Ovary (tissue), 9 donors: Measurements from ENCODE around the gene DGAT2L6. TPM values are rescaled to one million over a fixed set of nuclear protein-coding genes. Genes with fewer than 3 reads are reported as not detected.
A peak's percentile ranks its signal among the peaks of the same experiment; 100 is the strongest.
"Not testable (repeated sequence)": the region's sequence is repeated elsewhere in the genome, so short reads cannot be mapped to it uniquely, and the experiment has no call there.

Experiments
- DNase-seq, 5 donors: peaks; one replicate each; pipeline ENCODE4 v3.0.0-alpha.2; 2019 to 2020
- H3K27ac ChIP-seq, 2 donors: fragments of 200-600 bp; one replicate each; pipeline versions ENCODE4 v1.5.1 to v1.8.0; 2019 to 2022
- H3K27me3 ChIP-seq: fragments of 200-600 bp; one replicate; pipeline ENCODE4 v1.8.0; 2022
- H3K36me3 ChIP-seq: fragments of 200-600 bp; sonication (generic); one replicate; pipeline ENCODE4 v1.5.1; 2019
- H3K4me1 ChIP-seq: one replicate; pipeline ENCODE4 v1.8.1; 2013; ENCODE audit warnings: mild to moderate bottlenecking, moderate library complexity; ENCODE audit not compliant: insufficient read depth
- H3K4me3 ChIP-seq: fragments of 200-600 bp; sonication (generic); one replicate; pipeline ENCODE4 v1.5.1; 2017
- H3K9me3 ChIP-seq, 2 donors: fragments of 200-600 bp in 1 of 2; sonication (generic) in 1 of 2; one replicate each; pipeline versions ENCODE4 v1.5.1 to v1.8.1; 2013 to 2019; ENCODE audit warnings: mild to moderate bottlenecking in 1 of 2, moderate library complexity in 1 of 2
- EP300 ChIP-seq: sonication (generic); formaldehyde crosslinking; IDR thresholded peaks from one replicate; pipeline ENCODE4 v1.6.1; 2017; ENCODE audit warnings: antibody characterized with exemption
- POLR2A ChIP-seq: fragments of 450-650 bp; IDR thresholded peaks from one replicate; pipeline ENCODE4 v1.6.1; 2017; ENCODE audit warnings: antibody characterized with exemption, mild to moderate bottlenecking, moderate library complexity
- WGBS, 3 donors: extraction: QIAGEN DNeasy Blood & Tissue Kit in 1 of 3; methylation state at CpG; one replicate each; pipeline versions ENCODE4 v1.1.5 to v1.1.7; 2013 to 2017; 5-methylcytosine and 5-hydroxymethylcytosine counted together
- intact Hi-C, 4 donors: fragments of 100-400 bp; cut with DNase I; formaldehyde crosslinking; loops; one replicate each; pipeline versions ENCODE4 v1.11.0 to v1.15.1; 2022 to 2023
- polyA plus RNA-seq, 2 donors: library from polyadenylated mRNA; stranded (reverse); fragments of 200-250 nt in 1 of 2; fragments of 350-450 nt in 1 of 2; fragmentation: Illumina TruSeq in 1 of 2; extraction: RNeasy Lipid Tissue Mini Kit (QIAGEN cat#74804) in 1 of 2; gene quantifications; one replicate each; pipeline ENCODE4 v1.2.3, GENCODE V29; 2013 to 2014
- total RNA-seq, 7 donors: library from RNA; depleted of rRNA in 2 of 7; stranded (reverse); fragments of >200 nt in 2 of 7; fragmentation: NEBNext Ultra II Directional in 3 of 7; extraction: Animal tissue kit (Norgen Biotek cat#: 25700) in 3 of 7; gene quantifications; one replicate each; pipeline versions ENCODE4 v1.1.0 to v1.2.4, GENCODE V29; 2016 to 2023
- TF ChIP-seq, protein P1 (sequence below), 3 donors: fragments of 450-650 bp in 2 of 3; fragments of 200-600 bp in 1 of 3; IDR thresholded peaks; one replicate each; pipeline versions ENCODE4 v1.5.1 to v1.8.0; 2016 to 2022; ENCODE audit warnings: antibody characterized with exemption in 3 of 3, mild to moderate bottlenecking in 1 of 3
- donor health status: DM: no; HTN: no; CAD: no; lungs with moderate emphysema.
- donor health status: DM: no; HTN: no; CAD: no.
- donor health status: Bipolar disorder and iron deficiency.
- donor health status: DM: yes; HTN: yes; CAD: no.
- donor health status: DM: no; HTN: no; CAD: no.
- donor health status: DM: yes; HTN: yes; CAD: no.

The DGAT2L6 gene
- total and polyA plus RNA-seq, 9 donors: not detected

DNA sequence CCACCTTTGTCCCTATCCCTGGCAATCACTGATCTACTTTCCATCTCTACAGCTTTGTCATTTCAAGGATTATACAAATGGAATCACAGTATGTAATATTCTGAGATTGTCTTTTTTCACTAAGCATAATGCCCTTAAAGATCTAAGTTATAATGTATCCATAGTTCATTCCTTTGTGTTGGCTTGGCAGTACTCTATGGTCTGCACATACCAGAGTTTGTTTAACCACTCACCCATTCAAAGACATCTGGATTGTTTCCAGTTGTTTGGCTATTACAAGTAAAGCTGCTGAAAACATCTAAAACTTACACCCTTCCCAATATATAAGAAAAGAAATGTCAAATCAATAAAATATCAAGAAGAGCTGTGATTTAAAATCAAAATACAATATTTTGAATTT is 31.2 kb downstream of the DGAT2L6 start:
- intact Hi-C loops: no loop called here
- Histone ChIP-seq H3K27me3 (no peaks in the 10 kb centered on the region), H3K4me3 (no peak overlapping the region), H3K9me3 (no peaks in the 10 kb centered on the region), H3K4me1 (no peaks in the 10 kb centered on the region), H3K36me3 (no peaks in the 10 kb centered on the region), H3K27ac (no peak overlapping the region)
- TF ChIP-seq POLR2A (no peak), EP300 (no peak)
- TF ChIP-seq, protein P1, sequence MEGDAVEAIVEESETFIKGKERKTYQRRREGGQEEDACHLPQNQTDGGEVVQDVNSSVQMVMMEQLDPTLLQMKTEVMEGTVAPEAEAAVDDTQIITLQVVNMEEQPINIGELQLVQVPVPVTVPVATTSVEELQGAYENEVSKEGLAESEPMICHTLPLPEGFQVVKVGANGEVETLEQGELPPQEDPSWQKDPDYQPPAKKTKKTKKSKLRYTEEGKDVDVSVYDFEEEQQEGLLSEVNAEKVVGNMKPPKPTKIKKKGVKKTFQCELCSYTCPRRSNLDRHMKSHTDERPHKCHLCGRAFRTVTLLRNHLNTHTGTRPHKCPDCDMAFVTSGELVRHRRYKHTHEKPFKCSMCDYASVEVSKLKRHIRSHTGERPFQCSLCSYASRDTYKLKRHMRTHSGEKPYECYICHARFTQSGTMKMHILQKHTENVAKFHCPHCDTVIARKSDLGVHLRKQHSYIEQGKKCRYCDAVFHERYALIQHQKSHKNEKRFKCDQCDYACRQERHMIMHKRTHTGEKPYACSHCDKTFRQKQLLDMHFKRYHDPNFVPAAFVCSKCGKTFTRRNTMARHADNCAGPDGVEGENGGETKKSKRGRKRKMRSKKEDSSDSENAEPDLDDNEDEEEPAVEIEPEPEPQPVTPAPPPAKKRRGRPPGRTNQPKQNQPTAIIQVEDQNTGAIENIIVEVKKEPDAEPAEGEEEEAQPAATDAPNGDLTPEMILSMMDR (IDR thresholded peaks at IDR 0.05): no peak
- no peak for DNase-seq

DNA sequence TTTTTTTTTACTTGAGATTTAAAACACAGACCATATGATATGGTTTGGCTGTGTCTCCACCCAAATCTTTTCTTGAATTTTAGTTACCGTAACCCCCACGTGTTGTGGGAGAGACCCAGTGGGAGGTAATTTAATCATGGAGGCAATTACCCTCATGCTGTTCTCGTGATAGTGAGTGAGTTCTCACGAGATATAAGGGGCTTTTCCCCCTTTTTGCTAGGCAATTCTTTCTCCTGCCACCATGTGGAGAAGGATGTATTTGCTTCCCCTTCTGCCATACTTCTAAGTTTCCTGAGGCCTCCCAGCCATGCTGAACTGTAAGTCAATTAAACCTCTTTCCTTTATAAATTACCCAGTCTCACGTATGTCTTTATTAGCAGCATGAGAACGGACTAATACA is 32.3 kb downstream of the DGAT2L6 start:
- H3K4me1 ChIP-seq, H3K36me3 ChIP-seq, H3K27ac ChIP-seq, DNase-seq, H3K27me3 ChIP-seq, intact Hi-C loops, H3K4me3 ChIP-seq, H3K9me3 ChIP-seq: not testable (repeated sequence)
- WGBS, 3 donors: 50 to 60% (median 59%) methylated on average over 6 of the region's 6 CpGs

DNA sequence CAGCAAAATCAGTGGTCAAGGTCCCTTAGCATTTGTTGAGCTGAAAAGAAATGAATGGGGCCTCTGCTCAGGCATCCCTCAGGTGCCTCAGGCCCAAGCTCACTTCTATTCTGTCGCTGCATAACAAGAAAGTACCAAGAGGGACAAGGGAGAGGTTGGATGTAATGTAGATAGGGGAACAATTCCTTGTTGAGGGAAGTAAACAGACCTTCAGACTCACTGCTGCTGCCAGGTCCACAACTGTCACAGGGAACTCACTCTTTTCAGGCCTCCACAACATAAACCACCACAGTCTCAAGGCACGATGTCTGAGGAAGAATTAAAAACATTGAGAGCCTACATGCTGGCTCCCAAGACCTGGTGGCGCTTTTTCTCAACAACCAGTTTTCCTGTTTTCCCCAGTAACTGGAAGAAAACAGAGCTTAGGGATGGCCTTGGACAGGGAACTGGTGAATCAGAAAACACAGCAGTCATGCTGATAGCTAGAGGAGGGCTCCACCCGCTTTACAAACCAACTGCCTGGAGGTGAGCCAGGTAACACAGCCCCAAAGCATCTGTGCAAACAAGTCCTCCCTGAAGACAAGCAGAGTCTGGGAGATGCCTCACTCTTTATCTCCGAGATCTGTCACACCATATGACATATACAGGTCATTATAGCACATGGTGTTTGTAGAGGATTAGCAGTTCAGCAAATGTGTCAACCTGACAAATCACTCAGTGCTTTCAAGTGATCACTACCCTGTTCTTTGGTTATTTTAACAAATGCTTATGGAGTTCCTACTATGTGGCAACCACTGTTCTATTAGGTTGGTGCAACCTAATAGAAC is 42.9 kb downstream of the DGAT2L6 start:
- Histone ChIP-seq H3K4me3 (no peak overlapping the region), H3K9me3 (no peaks in the 10 kb centered on the region), H3K27ac (peak overlapping the region in 1 of 2 donors; percentile 46), H3K4me1 (peaks cover 2% of the 10 kb centered on the region), H3K27me3 (no peaks in the 10 kb centered on the region), H3K36me3 (no peaks in the 10 kb centered on the region)
- 35 to 51% (median 48%) methylated on average over 5 of the region's 5 CpGs for WGBS, 3 donors
- peak in 3 of 5 donors; percentile 22 to 57 (median 42) for DNase-seq
- intact Hi-C loops: no loop called here
- TF ChIP-seq, protein P1 (IDR thresholded peaks at IDR 0.05): no peak

DNA sequence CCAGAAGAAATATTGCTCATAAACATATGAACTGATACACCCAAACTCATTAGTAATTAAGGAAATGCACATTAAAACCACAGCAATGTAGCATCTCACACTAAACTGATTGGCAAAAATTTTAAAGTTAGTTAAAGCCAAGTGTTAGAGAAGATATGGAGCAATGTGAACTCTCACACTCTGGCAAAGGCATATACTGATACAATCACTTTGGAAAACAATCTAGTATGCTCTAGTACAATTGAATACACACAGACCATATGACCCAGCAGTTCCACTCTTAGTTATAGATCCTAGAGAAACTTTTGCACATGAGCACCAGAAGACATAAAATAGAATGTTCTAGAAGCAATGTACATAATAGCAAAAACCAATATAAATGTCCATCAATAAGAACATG is 48.8 kb downstream of the DGAT2L6 start:
- TF ChIP-seq EP300: no peak
- TF ChIP-seq, protein P1 (IDR thresholded peaks at IDR 0.05): no peak
- no peak for TF ChIP-seq POLR2A
- Histone ChIP-seq H3K4me1 (no peaks in the 10 kb centered on the region), H3K4me3 (no peak overlapping the region), H3K36me3 (no peaks in the 10 kb centered on the region), H3K27ac (no peak overlapping the region), H3K27me3 (no peaks in the 10 kb centered on the region), H3K9me3 (no peaks in the 10 kb centered on the region)
- DNase-seq: no peak
- intact Hi-C loops: no loop called here

DNA sequence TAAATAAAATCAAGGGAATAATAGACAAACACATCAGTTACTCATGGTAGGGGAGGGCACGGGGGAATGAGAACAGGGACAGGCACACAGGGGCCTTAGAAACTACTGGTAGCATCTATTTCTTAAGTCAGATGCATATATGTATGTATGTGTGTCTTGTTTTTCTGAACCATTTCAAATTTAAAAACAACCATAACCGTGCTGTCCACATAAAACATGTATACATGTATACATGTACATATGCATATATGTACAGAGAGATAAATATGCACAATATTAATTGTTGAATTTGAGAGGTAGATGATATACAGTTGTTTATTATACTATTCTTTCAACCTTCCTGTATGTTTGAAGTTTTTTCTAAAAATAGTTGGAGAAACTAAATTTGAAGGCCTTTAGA is 49.4 kb downstream of the DGAT2L6 start:
- H3K36me3 ChIP-seq: no peaks in the 10 kb centered on the region
- TF ChIP-seq EP300 (no peak), POLR2A (no peak)
- TF ChIP-seq, protein P1 (IDR thresholded peaks at IDR 0.05): no peak
- H3K4me1 ChIP-seq: no peaks in the 10 kb centered on the region
- DNase-seq: no peak
- no peak overlapping the region for H3K4me3 ChIP-seq
- 56 to 74% (median 60%) methylated on average over 2 of the region's 2 CpGs for WGBS, 3 donors
- no peaks in the 10 kb centered on the region for H3K27me3 ChIP-seq
- no peaks in the 10 kb centered on the region for H3K9me3 ChIP-seq
- intact Hi-C loops: no loop called here
- no peak overlapping the region for H3K27ac ChIP-seq
